Neuronal stem cell (in vitro differentiated cells): Measurements from ENCODE around the gene C2CD5.

Source experiments
- DNase-seq: peaks from one replicate; pipeline ENCODE4 v3.0.0-alpha.2; 2013; ENCODE audit warnings: low spot score
- H2AFZ ChIP-seq: one replicate; pipeline ENCODE4 v1.6.1; 2013; ENCODE audit warnings: mild to moderate bottlenecking, low read length, inconsistent platforms
- H2AK5ac ChIP-seq: 2 replicates; pipeline ENCODE4 v1.6.1; 2013; ENCODE audit warnings: low read depth, mild to moderate bottlenecking, inconsistent platforms, low read length, moderate library complexity, mixed read lengths
- H2BK120ac ChIP-seq: 2 replicates; pipeline ENCODE4 v1.6.1; 2013; ENCODE audit warnings: low read depth, mild to moderate bottlenecking, inconsistent platforms, low read length, moderate library complexity, mixed read lengths
- H2BK12ac ChIP-seq: one replicate; pipeline ENCODE4 v1.6.1; 2013; ENCODE audit warnings: low read length, inconsistent platforms
- H2BK15ac ChIP-seq: 2 replicates; pipeline ENCODE4 v1.6.1; 2013; ENCODE audit warnings: mild to moderate bottlenecking, low read length, inconsistent platforms, mixed read lengths
- H2BK5ac ChIP-seq: one replicate; pipeline ENCODE4 v1.6.1; 2013; ENCODE audit warnings: inconsistent platforms, mild to moderate bottlenecking, low read length, moderate library complexity
- H3K14ac ChIP-seq: one replicate; pipeline ENCODE4 v1.6.1; 2013; ENCODE audit warnings: low read length, inconsistent platforms
- H3K18ac ChIP-seq: 2 replicates; pipeline ENCODE4 v1.6.1; 2013; ENCODE audit warnings: low read length, inconsistent platforms
- H3K23ac ChIP-seq: 2 replicates; pipeline ENCODE4 v1.6.1; 2013; ENCODE audit warnings: low read depth, mild to moderate bottlenecking, mixed read lengths, low read length, inconsistent platforms; ENCODE audit not compliant: poor library complexity
- H3K27ac ChIP-seq: replicated peaks from 3 replicates; pipeline ENCODE4 v1.5.1; 2013; ENCODE audit warnings: low read length, inconsistent platforms
- H3K27me3 ChIP-seq, 3 experiments: 2 replicates each; pipeline ENCODE4 v1.6.1; 2013; ENCODE audit warnings: low read length in 3 of 3, mild to moderate bottlenecking in 2 of 3, inconsistent platforms in 1 of 3, low read depth in 1 of 3, mixed read lengths in 1 of 3, moderate library complexity in 1 of 3; ENCODE audit not compliant: control insufficient read depth in 3 of 3, insufficient read depth in 3 of 3
- H3K36me3 ChIP-seq, 2 donors: replicated peaks in 1 of 2; 2 replicates each; pipeline ENCODE4 v1.6.1; 2013; ENCODE audit warnings: low read length in 2 of 2; ENCODE audit not compliant: control insufficient read depth in 2 of 2, insufficient read depth in 2 of 2
- H3K4ac ChIP-seq: 2 replicates; pipeline ENCODE4 v1.6.1; 2013; ENCODE audit warnings: inconsistent platforms, mild to moderate bottlenecking, low read length, moderate library complexity
- H3K4me1 ChIP-seq, 2 donors: 1 replicate in 1 of 2; 2 replicates in 1 of 2; pipeline ENCODE4 v1.6.1; 2013; ENCODE audit warnings: low read length in 2 of 2, low read depth in 1 of 2; ENCODE audit not compliant: control insufficient read depth in 2 of 2, insufficient read depth in 1 of 2
- H3K4me2 ChIP-seq: one replicate; pipeline ENCODE4 v1.6.1; 2013; ENCODE audit warnings: mild to moderate bottlenecking, low read length, inconsistent platforms; ENCODE audit not compliant: insufficient read depth, poor library complexity, severe bottlenecking
- H3K4me3 ChIP-seq, 2 donors: 2 replicates each; pipeline ENCODE4 v1.5.1; 2013; ENCODE audit warnings: low read length in 2 of 2, mild to moderate bottlenecking in 2 of 2, inconsistent platforms in 1 of 2, moderate library complexity in 1 of 2
- H3K79me1 ChIP-seq: one replicate; pipeline ENCODE4 v1.6.1; 2013; ENCODE audit warnings: low read depth, mild to moderate bottlenecking, inconsistent platforms, low read length, moderate library complexity
- H3K9ac ChIP-seq: one replicate; pipeline ENCODE4 v1.6.1; 2013; ENCODE audit warnings: mild to moderate bottlenecking, low read depth, low read length, inconsistent platforms; ENCODE audit not compliant: poor library complexity
- H3K9me3 ChIP-seq, 2 donors: replicated peaks in 1 of 2; 2 replicates each; pipeline versions ENCODE3 to v1.6.1; 2013; ENCODE audit warnings: low read length in 2 of 2, mild to moderate bottlenecking in 2 of 2, inconsistent platforms in 1 of 2, low read depth in 1 of 2, mixed read lengths in 1 of 2, moderate library complexity in 1 of 2; ENCODE audit not compliant: control insufficient read depth in 2 of 2, insufficient read depth in 1 of 2
- H4K8ac ChIP-seq: one replicate; pipeline ENCODE4 v1.6.1; 2013; ENCODE audit warnings: low read depth, mild to moderate bottlenecking, inconsistent platforms, low read length, moderate library complexity
- H4K91ac ChIP-seq: one replicate; pipeline ENCODE4 v1.6.1; 2013; ENCODE audit warnings: low read length, low read depth, mild to moderate bottlenecking, inconsistent platforms; ENCODE audit not compliant: poor library complexity
- WGBS, 2 donors: extraction: QIAGEN DNeasy Blood & Tissue Kit; methylation state at CpG; one replicate each; pipeline ENCODE4 v1.1.7; 2013; ENCODE audit warnings: missing lambda C conversion rate in 2 of 2, mixed read lengths in 1 of 2; ENCODE audit not compliant: insufficient read length in 2 of 2, insufficient replicate concordance in 1 of 2; ENCODE audit errors: extremely low coverage in 2 of 2; 5-methylcytosine and 5-hydroxymethylcytosine counted together

C2CD5 gene

GRCh38 chr12:22536346-22536945 is 7.9 kb downstream of the C2CD5 start:
- Histone ChIP-seq H3K4me2 (no peak overlapping the region), H3K36me3 (peaks cover 9 to 52% of the 10 kb centered on the region in 2 donors), H2AK5ac (no peak overlapping the region), H3K14ac (no peak overlapping the region), H3K9me3 (peaks cover 0 to 10% of the 10 kb centered on the region in 2 donors), H3K9ac (no peak overlapping the region), H4K91ac (no peak overlapping the region), H3K4me3 (no peak overlapping the region), H2BK15ac (no peak overlapping the region), H2BK120ac (no peak overlapping the region), H3K4me1 (no peaks in the 10 kb centered on the region), H3K23ac (no peak overlapping the region), H3K18ac (no peak overlapping the region), H4K8ac (no peak overlapping the region), H3K4ac (no peak overlapping the region), H3K79me1 (no peaks in the 10 kb centered on the region), H2BK5ac (no peak overlapping the region), H2BK12ac (no peak overlapping the region), H3K27ac (no peak overlapping the region), H3K27me3 (no peaks in the 10 kb centered on the region), H2AFZ (no peak overlapping the region)
- 100% methylated on average over 1 of the region's 2 CpGs; no CpG with 5 or more reads in 1 of the 2 donors for WGBS, 2 donors
- DNase-seq, result no peak

GRCh38 chr12:22535478-22535877 is 8.9 kb downstream of the C2CD5 start:
- Histone ChIP-seq H4K8ac (no peak overlapping the region), H2BK15ac (no peak overlapping the region), H3K36me3 (peaks cover 9 to 61% of the 10 kb centered on the region in 2 donors), H3K4me1 (no peaks in the 10 kb centered on the region), H3K14ac (no peak overlapping the region), H3K79me1 (no peaks in the 10 kb centered on the region), H3K9me3 (peaks cover 0 to 16% of the 10 kb centered on the region in 2 donors), H3K27ac (no peak overlapping the region), H2BK12ac (no peak overlapping the region), H3K4me3 (no peak overlapping the region), H2BK120ac (no peak overlapping the region), H3K27me3 (no peaks in the 10 kb centered on the region), H3K4ac (no peak overlapping the region), H3K4me2 (no peak overlapping the region), H2BK5ac (no peak overlapping the region), H2AFZ (no peak overlapping the region), H3K18ac (no peak overlapping the region), H4K91ac (no peak overlapping the region), H2AK5ac (no peak overlapping the region), H3K23ac (no peak overlapping the region), H3K9ac (no peak overlapping the region)
- DNase-seq, result no peak
- WGBS, 2 donors, result no CpG with 5 or more reads among the region's 2 CpGs

- Histone ChIP-seq H3K4ac (no peak overlapping the region), H3K9ac (no peak overlapping the region), H3K23ac (no peak overlapping the region), H3K18ac (no peak overlapping the region), H3K9me3 (peaks cover 0 to 16% of the 10 kb centered on the region in 2 donors), H2BK5ac (no peak overlapping the region), H4K91ac (no peak overlapping the region), H2AK5ac (no peak overlapping the region), H4K8ac (no peak overlapping the region), H3K79me1 (no peaks in the 10 kb centered on the region), H3K4me2 (no peak overlapping the region), H2BK15ac (no peak overlapping the region), H3K27ac (no peak overlapping the region), H2BK120ac (no peak overlapping the region), H3K4me3 (no peak overlapping the region), H3K4me1 (no peaks in the 10 kb centered on the region), H2BK12ac (no peak overlapping the region), H2AFZ (no peak overlapping the region), H3K14ac (no peak overlapping the region), H3K36me3 (peaks cover 9 to 62% of the 10 kb centered on the region in 2 donors), H3K27me3 (no peaks in the 10 kb centered on the region)
- DNase-seq, result no peak
- WGBS, 2 donors, result no CpG with 5 or more reads among the region's 1 CpG
These were observed 9.3 kb downstream of the C2CD5 start for GRCh38 chr12:22535038-22535437.

- H3K27ac ChIP-seq, result no peak overlapping the region
- WGBS, 2 donors, result no CpG with 5 or more reads among the region's 4 CpGs
- DNase-seq, result no peak
These were observed 11.2 kb downstream of the C2CD5 start for GRCh38 chr12:22533155-22533554.

More at GRCh38 chr12:22533155-22533554, 11.2 kb downstream of the C2CD5 start:
- no peak overlapping the region for H4K8ac ChIP-seq
- no peak overlapping the region for H2AFZ ChIP-seq
- H3K18ac ChIP-seq, result no peak overlapping the region
- H4K91ac ChIP-seq, result no peak overlapping the region
- no peak overlapping the region for H2BK15ac ChIP-seq
- no peak overlapping the region for H3K9ac ChIP-seq
- H3K4me3 ChIP-seq, result no peak overlapping the region
- H3K9me3 ChIP-seq, result peaks cover 0 to 16% of the 10 kb centered on the region in 2 donors
- H2AK5ac ChIP-seq, result no peak overlapping the region
- H2BK5ac ChIP-seq, result no peak overlapping the region
- H2BK12ac ChIP-seq, result no peak overlapping the region
- no peak overlapping the region for H3K14ac ChIP-seq
- no peak overlapping the region for H3K4me2 ChIP-seq
- H3K27me3 ChIP-seq, result no peaks in the 10 kb centered on the region
- no peak overlapping the region for H2BK120ac ChIP-seq
- no peaks in the 10 kb centered on the region for H3K79me1 ChIP-seq
- H3K36me3 ChIP-seq, result peaks cover 7 to 66% of the 10 kb centered on the region in 2 donors
- no peaks in the 10 kb centered on the region for H3K4me1 ChIP-seq
- H3K23ac ChIP-seq, result no peak overlapping the region
- no peak overlapping the region for H3K4ac ChIP-seq
